ENCODE measurements around the gene PTCH2.
"Not testable (repeated sequence)": the region's sequence is repeated elsewhere in the genome, so short reads cannot be mapped to it uniquely, and the experiment has no call there.

The PTCH2 gene

GRCh38 chr1:44827197-44828002, 15.7 kb downstream of the PTCH2 start:
- no peaks in the 10 kb centered on the region for H3K27me3 ChIP-seq (ENCODE audit: insufficient read depth, poor library complexity, severe bottlenecking)
- peak overlapping the region; percentile 32; the same call in 1 of the 2 replicates for H3K27ac ChIP-seq (replicated peaks)
- no peak for TF ChIP-seq POLR2AphosphoS5 (IDR thresholded peaks at IDR 0.05; ENCODE audit: low read depth)
- no peak for TF ChIP-seq GABPA (IDR thresholded peaks at IDR 0.05; ENCODE audit: low read depth)
- no peak for TF ChIP-seq SPI1 (IDR thresholded peaks at IDR 0.05; ENCODE audit: borderline replicate concordance, low read depth)
- TF ChIP-seq, protein P1, sequence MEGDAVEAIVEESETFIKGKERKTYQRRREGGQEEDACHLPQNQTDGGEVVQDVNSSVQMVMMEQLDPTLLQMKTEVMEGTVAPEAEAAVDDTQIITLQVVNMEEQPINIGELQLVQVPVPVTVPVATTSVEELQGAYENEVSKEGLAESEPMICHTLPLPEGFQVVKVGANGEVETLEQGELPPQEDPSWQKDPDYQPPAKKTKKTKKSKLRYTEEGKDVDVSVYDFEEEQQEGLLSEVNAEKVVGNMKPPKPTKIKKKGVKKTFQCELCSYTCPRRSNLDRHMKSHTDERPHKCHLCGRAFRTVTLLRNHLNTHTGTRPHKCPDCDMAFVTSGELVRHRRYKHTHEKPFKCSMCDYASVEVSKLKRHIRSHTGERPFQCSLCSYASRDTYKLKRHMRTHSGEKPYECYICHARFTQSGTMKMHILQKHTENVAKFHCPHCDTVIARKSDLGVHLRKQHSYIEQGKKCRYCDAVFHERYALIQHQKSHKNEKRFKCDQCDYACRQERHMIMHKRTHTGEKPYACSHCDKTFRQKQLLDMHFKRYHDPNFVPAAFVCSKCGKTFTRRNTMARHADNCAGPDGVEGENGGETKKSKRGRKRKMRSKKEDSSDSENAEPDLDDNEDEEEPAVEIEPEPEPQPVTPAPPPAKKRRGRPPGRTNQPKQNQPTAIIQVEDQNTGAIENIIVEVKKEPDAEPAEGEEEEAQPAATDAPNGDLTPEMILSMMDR (IDR thresholded peaks at IDR 0.05; ENCODE audit: insufficient read depth, low read length): no peak
- TF ChIP-seq, protein P2, sequence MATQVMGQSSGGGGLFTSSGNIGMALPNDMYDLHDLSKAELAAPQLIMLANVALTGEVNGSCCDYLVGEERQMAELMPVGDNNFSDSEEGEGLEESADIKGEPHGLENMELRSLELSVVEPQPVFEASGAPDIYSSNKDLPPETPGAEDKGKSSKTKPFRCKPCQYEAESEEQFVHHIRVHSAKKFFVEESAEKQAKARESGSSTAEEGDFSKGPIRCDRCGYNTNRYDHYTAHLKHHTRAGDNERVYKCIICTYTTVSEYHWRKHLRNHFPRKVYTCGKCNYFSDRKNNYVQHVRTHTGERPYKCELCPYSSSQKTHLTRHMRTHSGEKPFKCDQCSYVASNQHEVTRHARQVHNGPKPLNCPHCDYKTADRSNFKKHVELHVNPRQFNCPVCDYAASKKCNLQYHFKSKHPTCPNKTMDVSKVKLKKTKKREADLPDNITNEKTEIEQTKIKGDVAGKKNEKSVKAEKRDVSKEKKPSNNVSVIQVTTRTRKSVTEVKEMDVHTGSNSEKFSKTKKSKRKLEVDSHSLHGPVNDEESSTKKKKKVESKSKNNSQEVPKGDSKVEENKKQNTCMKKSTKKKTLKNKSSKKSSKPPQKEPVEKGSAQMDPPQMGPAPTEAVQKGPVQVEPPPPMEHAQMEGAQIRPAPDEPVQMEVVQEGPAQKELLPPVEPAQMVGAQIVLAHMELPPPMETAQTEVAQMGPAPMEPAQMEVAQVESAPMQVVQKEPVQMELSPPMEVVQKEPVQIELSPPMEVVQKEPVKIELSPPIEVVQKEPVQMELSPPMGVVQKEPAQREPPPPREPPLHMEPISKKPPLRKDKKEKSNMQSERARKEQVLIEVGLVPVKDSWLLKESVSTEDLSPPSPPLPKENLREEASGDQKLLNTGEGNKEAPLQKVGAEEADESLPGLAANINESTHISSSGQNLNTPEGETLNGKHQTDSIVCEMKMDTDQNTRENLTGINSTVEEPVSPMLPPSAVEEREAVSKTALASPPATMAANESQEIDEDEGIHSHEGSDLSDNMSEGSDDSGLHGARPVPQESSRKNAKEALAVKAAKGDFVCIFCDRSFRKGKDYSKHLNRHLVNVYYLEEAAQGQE (IDR thresholded peaks at IDR 0.05; ENCODE audit: insufficient replicate concordance, low read depth): no peak
- no peak for DNase-seq (ENCODE audit: low read depth in 1 of 2, low spot score in 1 of 2)
- H3K4me3 ChIP-seq (replicated peaks; ENCODE audit: insufficient read depth, low read length): no peak overlapping the region

- peak; percentile 84 to 88 for DNase-seq (ENCODE audit: low read depth in 1 of 2, low spot score in 1 of 2)
- Histone ChIP-seq H3K27me3 (ENCODE audit: insufficient read depth, poor library complexity, severe bottlenecking) (no peaks in the 10 kb centered on the region), H3K4me3 (replicated peaks; ENCODE audit: insufficient read depth, low read length) (no peak overlapping the region), H3K27ac (replicated peaks) (peak overlapping the region; percentile 32)
- TF ChIP-seq, protein P1 (IDR thresholded peaks at IDR 0.05; ENCODE audit: insufficient read depth, low read length): no peak
- TF ChIP-seq SPI1 (IDR thresholded peaks at IDR 0.05; ENCODE audit: borderline replicate concordance, low read depth): peak; percentile 85
Observed at GRCh38 chr1:44826375-44827196, 16.5 kb downstream of the PTCH2 start.

DNA sequence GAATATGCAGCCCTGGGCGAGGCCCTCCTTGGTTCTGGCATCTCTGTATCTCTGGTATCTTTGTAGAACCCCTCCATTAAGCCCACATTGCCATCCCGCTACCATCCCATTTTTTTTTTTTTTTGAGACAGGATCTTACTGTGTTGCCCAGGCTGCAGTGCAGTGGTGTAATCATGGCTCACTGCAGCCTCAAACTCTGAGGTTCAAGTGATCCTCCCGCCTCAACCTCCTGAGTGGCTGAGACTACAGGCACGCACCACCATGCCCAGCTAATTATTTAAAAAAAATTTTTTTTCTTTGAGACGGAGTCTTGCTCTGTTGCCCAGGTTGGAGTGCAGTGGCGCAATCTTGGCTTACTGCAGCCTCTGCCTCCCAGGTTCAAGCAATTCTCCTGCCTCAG, 18.7 kb downstream of the PTCH2 start:
- not testable (repeated sequence) for H3K27ac ChIP-seq (replicated peaks); H3K4me3 ChIP-seq (replicated peaks; ENCODE audit: insufficient read depth, low read length); DNase-seq (ENCODE audit: low read depth in 1 of 2, low spot score in 1 of 2); H3K27me3 ChIP-seq (ENCODE audit: insufficient read depth, poor library complexity, severe bottlenecking)

DNA sequence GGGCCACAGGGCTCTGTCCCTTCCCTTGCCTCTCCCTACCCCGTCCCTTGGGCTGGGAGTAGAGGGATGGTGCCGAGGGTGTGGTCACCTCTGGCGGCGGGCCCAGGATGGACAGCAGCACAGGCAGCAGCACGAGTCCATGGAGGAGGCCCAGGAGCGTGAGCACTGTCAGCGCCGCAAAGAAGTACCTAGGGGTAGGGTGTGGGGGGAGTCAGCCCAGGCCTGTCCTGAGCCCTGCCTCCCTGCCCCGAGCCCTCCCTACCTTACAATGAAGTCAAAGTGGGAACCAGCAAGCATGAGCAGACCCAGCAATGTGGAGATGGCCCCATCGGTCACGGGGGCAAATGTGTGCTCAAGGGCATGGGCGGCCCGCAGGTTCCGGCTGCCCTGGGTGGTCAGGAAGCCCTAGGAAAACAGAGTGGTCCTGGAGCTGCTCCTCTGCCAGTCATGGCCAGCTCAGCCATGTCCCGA, 20.0 kb downstream of the PTCH2 start:
- no peak for DNase-seq (ENCODE audit: low read depth in 1 of 2, low spot score in 1 of 2)
- H3K27me3 ChIP-seq (ENCODE audit: insufficient read depth, poor library complexity, severe bottlenecking): no peaks in the 10 kb centered on the region
- H3K27ac ChIP-seq (replicated peaks): no peak overlapping the region
- no peak for TF ChIP-seq SPI1 (IDR thresholded peaks at IDR 0.05; ENCODE audit: borderline replicate concordance, low read depth)
- no peak for TF ChIP-seq POLR2AphosphoS5 (IDR thresholded peaks at IDR 0.05; ENCODE audit: low read depth)
- no peak for TF ChIP-seq GABPA (IDR thresholded peaks at IDR 0.05; ENCODE audit: low read depth)
- TF ChIP-seq, protein P1 (IDR thresholded peaks at IDR 0.05; ENCODE audit: insufficient read depth, low read length): no peak
- TF ChIP-seq, protein P2 (IDR thresholded peaks at IDR 0.05; ENCODE audit: insufficient replicate concordance, low read depth): no peak
- no peak overlapping the region for H3K4me3 ChIP-seq (replicated peaks; ENCODE audit: insufficient read depth, low read length)

Data from HL-60 (cell line).